OCI-LY3 (cell line): ENCODE data around the gene CEP120.

Source experiments
- CTCF ChIP-seq: fragments of 200-600, 300-600 bp; sonication (generic); IDR thresholded peaks from 2 replicates; pipeline ENCODE4 v1.5.1; 2014; ENCODE audit warnings: antibody characterized with exemption, low read length, low read depth
- EZH2phosphoT487 ChIP-seq: fragments of 200-600 bp; shearing (Covaris generic); IDR thresholded peaks from 2 replicates; pipeline ENCODE4 v1.6.1; 2018; ENCODE audit warnings: antibody characterized with exemption, mixed run types, low read depth

- TF ChIP-seq CTCF (no peak), EZH2phosphoT487 (no peak)
These were observed 118.4 kb downstream of the CEP120 start for GRCh38 chr5:123304777-123305316.
